Measurements from ENCODE around the gene SLC25A14. TPM values are rescaled to one million over a fixed set of nuclear protein-coding genes. Genes with fewer than 3 reads are reported as not detected.
A peak's percentile ranks its signal among the peaks of the same experiment; 100 is the strongest.
"Not testable (repeated sequence)": the region's sequence is repeated elsewhere in the genome, so short reads cannot be mapped to it uniquely, and the experiment has no call there.

SLC25A14 gene
- total RNA-seq, 1 donor: 9.3 TPM

GRCh38 chrX:130336531-130336930 lies 3.2 kb upstream of the SLC25A14 start:
- no peak for DNase-seq (ENCODE audit: low read depth)
- TF ChIP-seq, protein P1, sequence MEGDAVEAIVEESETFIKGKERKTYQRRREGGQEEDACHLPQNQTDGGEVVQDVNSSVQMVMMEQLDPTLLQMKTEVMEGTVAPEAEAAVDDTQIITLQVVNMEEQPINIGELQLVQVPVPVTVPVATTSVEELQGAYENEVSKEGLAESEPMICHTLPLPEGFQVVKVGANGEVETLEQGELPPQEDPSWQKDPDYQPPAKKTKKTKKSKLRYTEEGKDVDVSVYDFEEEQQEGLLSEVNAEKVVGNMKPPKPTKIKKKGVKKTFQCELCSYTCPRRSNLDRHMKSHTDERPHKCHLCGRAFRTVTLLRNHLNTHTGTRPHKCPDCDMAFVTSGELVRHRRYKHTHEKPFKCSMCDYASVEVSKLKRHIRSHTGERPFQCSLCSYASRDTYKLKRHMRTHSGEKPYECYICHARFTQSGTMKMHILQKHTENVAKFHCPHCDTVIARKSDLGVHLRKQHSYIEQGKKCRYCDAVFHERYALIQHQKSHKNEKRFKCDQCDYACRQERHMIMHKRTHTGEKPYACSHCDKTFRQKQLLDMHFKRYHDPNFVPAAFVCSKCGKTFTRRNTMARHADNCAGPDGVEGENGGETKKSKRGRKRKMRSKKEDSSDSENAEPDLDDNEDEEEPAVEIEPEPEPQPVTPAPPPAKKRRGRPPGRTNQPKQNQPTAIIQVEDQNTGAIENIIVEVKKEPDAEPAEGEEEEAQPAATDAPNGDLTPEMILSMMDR (IDR thresholded peaks at IDR 0.05; ENCODE audit: insufficient read depth, low read length): no peak
- no peak overlapping the region for H3K4me3 ChIP-seq (ENCODE audit: low read depth, low read length)

DNA sequence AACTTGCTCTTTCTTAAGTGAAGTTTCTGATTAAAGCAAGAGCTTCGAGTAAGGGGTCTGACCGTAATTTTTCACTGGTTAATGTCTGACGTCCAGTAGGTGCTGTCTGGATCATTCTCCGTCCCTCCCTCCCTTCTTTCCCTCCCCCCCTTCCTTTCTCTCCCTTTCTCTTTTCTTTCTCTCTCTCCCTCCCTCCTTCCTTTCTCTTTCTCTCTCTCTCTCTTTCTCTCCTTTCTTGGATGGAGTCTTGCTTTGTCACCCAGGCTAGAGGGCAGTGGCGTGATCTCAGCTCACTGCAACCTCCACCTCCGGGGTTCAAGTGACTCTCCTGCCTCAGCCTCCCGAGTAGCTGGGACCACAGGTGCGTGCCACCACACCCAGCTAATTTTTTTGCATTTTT lies 850 bp upstream of the SLC25A14 start:
- peak overlapping the region; percentile 79 for H3K4me3 ChIP-seq (ENCODE audit: low read depth, low read length)
- DNase-seq (ENCODE audit: low read depth): not testable (repeated sequence)

DNA sequence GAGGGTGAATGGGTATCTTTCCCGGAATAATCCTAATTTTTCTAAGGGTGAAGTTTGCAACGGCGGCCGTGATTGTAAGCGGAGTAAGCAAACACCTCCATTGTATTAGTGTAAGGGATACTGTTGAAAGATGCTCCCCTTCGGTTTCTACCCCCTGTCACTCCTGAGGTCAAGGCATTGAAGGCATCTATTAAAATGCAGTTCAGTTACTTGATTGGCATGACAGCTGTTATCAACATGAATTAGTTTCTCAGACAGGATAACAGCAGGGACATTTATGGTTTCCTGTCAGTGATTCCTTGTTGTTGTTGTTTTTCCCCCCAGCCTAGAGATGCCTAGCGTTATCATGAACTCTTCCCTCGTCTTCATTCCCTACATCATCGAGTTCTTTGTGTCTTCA lies 552 bp downstream of the SLC25A14 start:
- TF ChIP-seq, protein P1 (IDR thresholded peaks at IDR 0.05; ENCODE audit: insufficient read depth, low read length): no peak
- H3K4me3 ChIP-seq (ENCODE audit: low read depth, low read length): peak overlapping the region; percentile 79
- DNase-seq (ENCODE audit: low read depth): no peak

GRCh38 chrX:130343411-130343810 lies 3.7 kb downstream of the SLC25A14 start:
- H3K4me3 ChIP-seq (ENCODE audit: low read depth, low read length): no peak overlapping the region
- TF ChIP-seq, protein P1 (IDR thresholded peaks at IDR 0.05; ENCODE audit: insufficient read depth, low read length): no peak
- peak; percentile 5 for DNase-seq (ENCODE audit: low read depth)

- H3K4me3 ChIP-seq (ENCODE audit: low read depth, low read length): no peak overlapping the region
- DNase-seq (ENCODE audit: low read depth): peak; percentile 11
- TF ChIP-seq, protein P1 (IDR thresholded peaks at IDR 0.05; ENCODE audit: insufficient read depth, low read length): no peak
Observed at GRCh38 chrX:130347321-130347720, 7.6 kb downstream of the SLC25A14 start.

- no peak overlapping the region for H3K4me3 ChIP-seq (ENCODE audit: low read depth, low read length)
- no peak for DNase-seq (ENCODE audit: low read depth)
- TF ChIP-seq, protein P1 (IDR thresholded peaks at IDR 0.05; ENCODE audit: insufficient read depth, low read length): no peak
Observed at GRCh38 chrX:130351567-130351966, 11.8 kb downstream of the SLC25A14 start.

- H3K4me3 ChIP-seq (ENCODE audit: low read depth, low read length); DNase-seq (ENCODE audit: low read depth): not testable (repeated sequence)
Observed at GRCh38 chrX:130352050-130352449, 12.3 kb downstream of the SLC25A14 start.

- H3K4me3 ChIP-seq (ENCODE audit: low read depth, low read length): no peak overlapping the region
- DNase-seq (ENCODE audit: low read depth): no peak
- TF ChIP-seq, protein P1 (IDR thresholded peaks at IDR 0.05; ENCODE audit: insufficient read depth, low read length): no peak
Observed at GRCh38 chrX:130376077-130376476, 36.4 kb downstream of the SLC25A14 start.
